HepG2 (cell line): ENCODE measurements around the gene HEBP1. TPM values are rescaled to one million over a fixed set of nuclear protein-coding genes. Genes with fewer than 3 reads are reported as not detected.

Source experiments
- ARID2 ChIP-seq: sonication (generic); formaldehyde crosslinking; IDR thresholded peaks from 2 replicates; pipeline ENCODE4 v1.8.1; 2022; ENCODE audit warnings: mild to moderate bottlenecking, missing genetic modification reagents, borderline replicate concordance
- BRCA1 ChIP-seq: sonication (generic); formaldehyde crosslinking; IDR thresholded peaks from 2 replicates; pipeline ENCODE4 v1.4.0; 2020; ENCODE audit warnings: missing genetic modification reagents
- FOSL2 ChIP-seq: sonication (generic); formaldehyde crosslinking; IDR thresholded peaks from 2 replicates; pipeline ENCODE4 v1.4.0; 2020; ENCODE audit warnings: missing genetic modification reagents
- HOXA7 ChIP-seq: sonication (generic); formaldehyde crosslinking; IDR thresholded peaks from 2 replicates; pipeline ENCODE4 v1.8.1; 2022; ENCODE audit warnings: mild to moderate bottlenecking, missing genetic modification reagents, moderate library complexity
- HOXD1 ChIP-seq: sonication (generic); formaldehyde crosslinking; IDR thresholded peaks from 2 replicates; pipeline ENCODE4 v1.5.0; 2020; ENCODE audit warnings: missing genetic modification reagents
- JUN ChIP-seq: sonication (generic); formaldehyde crosslinking; IDR thresholded peaks from 2 replicates; pipeline ENCODE4 v1.4.0; 2020; ENCODE audit warnings: mild to moderate bottlenecking, missing genetic modification reagents
- KMT2A ChIP-seq: sonication (generic); formaldehyde crosslinking; IDR thresholded peaks from 2 replicates; pipeline ENCODE4 v1.4.0; 2020; ENCODE audit warnings: missing genetic modification reagents
- MED13 ChIP-seq: sonication (generic); formaldehyde crosslinking; IDR thresholded peaks from 2 replicates; pipeline ENCODE4 v1.5.0; 2020; ENCODE audit warnings: missing genetic modification reagents
- MYC ChIP-seq: sonication (generic); formaldehyde crosslinking; IDR thresholded peaks from 2 replicates; pipeline ENCODE4 v1.9.0; 2021; ENCODE audit warnings: missing genetic modification reagents, borderline replicate concordance
- NR1H2 ChIP-seq: sonication (generic); formaldehyde crosslinking; IDR thresholded peaks from 2 replicates; pipeline ENCODE4 v1.8.1; 2022; ENCODE audit warnings: low read depth, missing genetic modification reagents, borderline replicate concordance
- PAF1 ChIP-seq: IDR thresholded peaks from 2 replicates; pipeline ENCODE4 v1.6.1; 2016; ENCODE audit warnings: missing genetic modification reagents, missing compliant biosample characterization
- PCBP1 ChIP-seq: fragments of 200-400 bp; formaldehyde crosslinking; IDR thresholded peaks from 2 replicates; pipeline ENCODE4 v1.6.1; 2017; ENCODE audit warnings: mild to moderate bottlenecking, low read depth, low read length, borderline replicate concordance
- REST ChIP-seq, 2 experiments: IDR thresholded peaks; 2 replicates each; pipeline ENCODE4 v1.6.1; 2011 to 2012; ENCODE audit warnings: low read length in 2 of 2, borderline replicate concordance in 1 of 2, low read depth in 1 of 2, mild to moderate bottlenecking in 1 of 2, moderate library complexity in 1 of 2
- SPEN ChIP-seq: sonication (generic); formaldehyde crosslinking; IDR thresholded peaks from 2 replicates; pipeline ENCODE4 v1.5.1; 2020; ENCODE audit warnings: low read depth, mild to moderate bottlenecking, missing genetic modification reagents
- ZNF546 ChIP-seq: sonication (generic); formaldehyde crosslinking; conservative IDR thresholded peaks from 2 replicates; pipeline ENCODE4 v1.8.1; 2023; ENCODE audit warnings: mild to moderate bottlenecking, missing genetic modification reagents
- ZNF556 ChIP-seq: sonication (generic); formaldehyde crosslinking; IDR thresholded peaks from 2 replicates; pipeline ENCODE4 v1.4.0; 2020; ENCODE audit warnings: mild to moderate bottlenecking, missing genetic modification reagents, borderline replicate concordance
- ZNF563 ChIP-seq: sonication (generic); formaldehyde crosslinking; IDR thresholded peaks from 2 replicates; pipeline ENCODE4 v1.8.0; 2022; ENCODE audit warnings: mild to moderate bottlenecking, moderate library complexity, missing genetic modification reagents
- ZNF746 ChIP-seq: sonication (generic); formaldehyde crosslinking; IDR thresholded peaks from 2 replicates; pipeline ENCODE4 v1.8.0; 2022; ENCODE audit warnings: mild to moderate bottlenecking, missing genetic modification reagents
- ZNF761 ChIP-seq: sonication (generic); formaldehyde crosslinking; conservative IDR thresholded peaks from 2 replicates; pipeline ENCODE4 v1.4.0; 2020; ENCODE audit warnings: mild to moderate bottlenecking, missing genetic modification reagents
- ZNF839 ChIP-seq: sonication (generic); formaldehyde crosslinking; IDR thresholded peaks from 2 replicates; pipeline ENCODE4 v1.4.0; 2020; ENCODE audit warnings: missing genetic modification reagents, mild to moderate bottlenecking, borderline replicate concordance
- polyA plus RNA-seq, 8 experiments: library from polyadenylated mRNA; depleted of rRNA in 3 of 8; stranded (reverse) in 7 of 8; unstranded in 1 of 8; fragments of >200 nt; fragmentation: Illumina TruSeq in 4 of 8; extraction: Trizol in 4 of 8; gene quantifications; 2 replicates each; pipeline versions ENCODE4 v1.2.1 to v1.2.3, GENCODE V29; 2011 to 2016; ENCODE audit warnings: low read depth in 4 of 8, missing spikeins in 1 of 8, mixed read lengths in 1 of 8; ENCODE audit not compliant: insufficient read depth in 1 of 8
- total RNA-seq, 5 experiments: library from RNA; depleted of rRNA; stranded (reverse); fragments of >200 nt; fragmentation: Illumina TruSeq; extraction: Trizol; gene quantifications; 2 replicates each; pipeline ENCODE4 v1.2.3, GENCODE V29; 2016; ENCODE audit warnings: low read depth in 1 of 5
- TF ChIP-seq, protein P1 (sequence below): conservative IDR thresholded peaks from 2 replicates; pipeline ENCODE4 v1.6.1; 2018; ENCODE audit warnings: missing genetic modification reagents

The HEBP1 gene
- total and polyA plus RNA-seq, 2 of the 13 experiments (the other 11 are each of a cell fraction or from before 2014, with no cell fraction given): 7.8 to 9.4 TPM

DNA sequence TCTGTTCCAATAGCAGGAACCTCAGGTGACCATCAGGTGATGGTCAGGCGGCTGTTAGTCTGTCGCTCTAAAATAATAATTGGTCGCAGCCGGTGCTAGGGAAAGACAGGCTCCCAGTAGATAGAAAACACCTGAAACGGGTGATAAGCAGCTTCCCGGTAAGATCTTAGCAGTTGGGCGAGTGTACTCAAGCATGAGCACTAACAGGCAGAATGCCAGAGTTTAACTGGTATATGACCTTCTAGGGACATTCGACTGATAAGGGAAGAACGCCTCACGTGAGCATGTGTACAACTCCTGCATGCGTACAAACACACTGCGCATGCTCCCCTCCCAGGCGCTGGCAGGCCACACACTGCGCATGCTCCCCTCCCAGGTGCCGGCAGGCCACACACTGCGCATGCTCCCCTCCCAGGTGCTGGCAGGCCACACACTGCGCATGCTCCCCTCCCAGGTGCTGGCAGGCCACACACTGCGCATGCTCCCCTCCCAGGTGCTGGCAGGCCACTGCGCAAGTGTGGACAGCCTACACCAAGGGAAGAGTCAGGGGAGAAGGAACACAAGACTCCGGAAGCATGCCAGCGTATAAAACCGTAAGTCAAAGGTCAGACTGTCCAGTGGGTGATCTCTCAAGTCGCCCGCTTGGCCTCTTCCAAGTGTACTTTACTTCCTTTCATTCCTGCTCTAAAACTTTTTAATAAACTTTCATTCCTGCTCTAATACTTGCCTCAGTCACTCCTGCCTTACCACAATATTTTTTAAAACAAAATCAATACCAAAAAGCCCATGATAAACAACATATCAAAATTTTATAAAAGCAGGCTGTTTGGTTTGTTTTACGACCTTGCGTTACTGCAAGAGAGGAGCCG lies 72.6 kb downstream of the HEBP1 start (continued):
- no peak for TF ChIP-seq PAF1
- TF ChIP-seq HOXD1 (CRISPR knock-in tag): no peak
- TF ChIP-seq ZNF746 (CRISPR knock-in tag): no peak
- TF ChIP-seq MED13 (CRISPR knock-in tag): no peak
- TF ChIP-seq ZNF563 (CRISPR knock-in tag): no peak
- TF ChIP-seq JUN: no peak
- TF ChIP-seq FOSL2: no peak
- 0 out of 2 replicates have a peak, but pooled peaks have one; percentile 12 for TF ChIP-seq KMT2A (CRISPR knock-in tag)
- TF ChIP-seq PCBP1: no peak
- 0 out of 2 replicates have a peak, but pooled peaks have one; percentile 45 for TF ChIP-seq ZNF761 (CRISPR knock-in tag)
- no peak for TF ChIP-seq HOXA7
- TF ChIP-seq ARID2 (CRISPR knock-in tag): no peak
- TF ChIP-seq NR1H2 (CRISPR knock-in tag): no peak
- TF ChIP-seq MYC: peak; percentile 54; the same call in 1 of the 2 replicates
- no peak for TF ChIP-seq ZNF839 (CRISPR knock-in tag)
- TF ChIP-seq, protein P1, sequence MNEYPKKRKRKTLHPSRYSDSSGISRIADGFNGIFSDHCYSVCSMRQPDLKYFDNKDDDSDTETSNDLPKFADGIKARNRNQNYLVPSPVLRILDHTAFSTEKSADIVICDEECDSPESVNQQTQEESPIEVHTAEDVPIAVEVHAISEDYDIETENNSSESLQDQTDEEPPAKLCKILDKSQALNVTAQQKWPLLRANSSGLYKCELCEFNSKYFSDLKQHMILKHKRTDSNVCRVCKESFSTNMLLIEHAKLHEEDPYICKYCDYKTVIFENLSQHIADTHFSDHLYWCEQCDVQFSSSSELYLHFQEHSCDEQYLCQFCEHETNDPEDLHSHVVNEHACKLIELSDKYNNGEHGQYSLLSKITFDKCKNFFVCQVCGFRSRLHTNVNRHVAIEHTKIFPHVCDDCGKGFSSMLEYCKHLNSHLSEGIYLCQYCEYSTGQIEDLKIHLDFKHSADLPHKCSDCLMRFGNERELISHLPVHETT (CRISPR knock-in tag): 0 out of 2 replicates have a peak, but pooled peaks have one; percentile 63
- 0 out of 2 replicates have a peak, but pooled peaks have one; percentile 47 for TF ChIP-seq ZNF546 (CRISPR knock-in tag)
- TF ChIP-seq ZNF556: no peak; the same call in 1 of the 2 replicates
- TF ChIP-seq SPEN (CRISPR knock-in tag): no peak; the same call in 1 of the 2 replicates
- no peak for TF ChIP-seq BRCA1
- no peak for TF ChIP-seq REST (IDR thresholded peaks at IDR 0.05; ENCODE audit: borderline replicate concordance in 1 of 2, low read depth in 1 of 2, low read length in 2 of 2)
